ENCODE results near the gene HOXD12. TPM values are rescaled to one million over a fixed set of nuclear protein-coding genes. Genes with fewer than 3 reads are reported as not detected.

Gene HOXD12
- total and polyA plus RNA-seq, 2 donors (not counting 1 experiment from before 2014, with no cell fraction given): not detected

DNA sequence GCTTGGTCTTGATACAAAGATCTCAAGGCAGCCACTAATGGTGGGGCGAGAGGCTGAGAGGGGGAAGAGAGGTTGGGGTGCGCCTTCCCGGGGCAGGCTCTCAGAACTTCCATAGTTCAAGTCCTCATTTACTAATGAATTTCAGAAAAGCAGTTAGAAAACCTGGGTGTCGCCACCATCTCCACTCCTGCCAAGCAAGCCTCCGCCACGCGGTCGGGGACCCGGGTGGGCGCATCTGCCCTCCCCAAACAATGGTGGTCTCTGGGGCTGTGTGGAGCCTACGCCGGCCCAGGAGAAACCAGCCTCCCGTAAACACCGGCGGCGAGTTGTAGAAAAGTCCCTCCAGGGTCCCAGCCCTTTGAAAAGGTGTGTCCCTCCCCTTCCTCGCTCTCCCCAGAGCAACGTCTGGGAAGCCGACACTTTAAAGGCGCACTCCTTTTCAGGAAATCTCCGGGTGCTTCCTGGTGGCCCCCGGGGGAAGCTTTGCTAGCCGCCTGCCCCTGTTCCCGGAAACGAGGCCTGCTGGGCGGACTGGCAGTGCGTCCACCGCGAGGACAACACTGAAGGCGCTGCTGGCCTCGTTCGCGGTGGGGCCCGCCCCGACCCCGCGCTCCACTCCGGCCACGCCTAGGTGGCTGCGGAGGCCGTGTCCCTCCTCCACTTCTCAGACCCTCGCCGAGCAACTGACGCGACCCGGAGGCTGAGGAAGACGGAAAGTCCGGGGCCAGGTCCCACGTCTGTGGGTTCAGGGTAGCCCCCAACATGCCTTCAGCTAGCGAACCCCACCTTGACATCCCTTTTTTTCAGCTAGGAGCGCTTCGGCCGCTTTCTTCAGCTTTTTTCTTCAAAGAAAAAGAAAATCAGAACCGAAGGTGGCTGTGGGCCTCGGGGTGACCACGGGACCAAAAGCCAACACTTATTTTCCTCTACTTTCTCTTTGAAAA is 32.7 kb upstream of the HOXD12 start:
- Histone ChIP-seq H3K4me3 (replicated peaks in 1 of 4; ENCODE audit: control extremely low read depth in 1 of 4, insufficient read depth in 1 of 4, low read depth in 3 of 4, low read length in 4 of 4) (peak overlapping the region in 2 of 4 experiments; percentile 25 to 36), H3K4me2 (ENCODE audit: extremely low read depth, insufficient read depth, low read length) (peak overlapping the region; percentile 8), H3K9ac (ENCODE audit: insufficient read depth, low read length) (no peak overlapping the region), H3K4me1 (ENCODE audit: control insufficient read depth, extremely low read depth, insufficient read depth, low read length) (no peaks in the 10 kb centered on the region), H3K27ac (ENCODE audit: insufficient read depth, low read length) (no peak overlapping the region), H3K36me3 (ENCODE audit: control insufficient read depth, insufficient read depth, low read length) (no peaks in the 10 kb centered on the region), H3K9me3 (ENCODE audit: control insufficient read depth, insufficient read depth, low read depth, low read length) (no peaks in the 10 kb centered on the region), H3K27me3 (ENCODE audit: control insufficient read depth, insufficient read depth, low read length) (peaks cover 20% of the 10 kb centered on the region), H3K79me2 (ENCODE audit: control insufficient read depth, insufficient read depth, low read length) (no peaks in the 10 kb centered on the region), H2AFZ (ENCODE audit: low read length) (no peak overlapping the region), H4K20me1 (ENCODE audit: control insufficient read depth, extremely low read depth, insufficient read depth, low read length) (no peaks in the 10 kb centered on the region)
- TF ChIP-seq EZH2 (IDR thresholded peaks at IDR 0.05; ENCODE audit: low read length, missing control alignments): no peak
- TF ChIP-seq, protein P1, sequence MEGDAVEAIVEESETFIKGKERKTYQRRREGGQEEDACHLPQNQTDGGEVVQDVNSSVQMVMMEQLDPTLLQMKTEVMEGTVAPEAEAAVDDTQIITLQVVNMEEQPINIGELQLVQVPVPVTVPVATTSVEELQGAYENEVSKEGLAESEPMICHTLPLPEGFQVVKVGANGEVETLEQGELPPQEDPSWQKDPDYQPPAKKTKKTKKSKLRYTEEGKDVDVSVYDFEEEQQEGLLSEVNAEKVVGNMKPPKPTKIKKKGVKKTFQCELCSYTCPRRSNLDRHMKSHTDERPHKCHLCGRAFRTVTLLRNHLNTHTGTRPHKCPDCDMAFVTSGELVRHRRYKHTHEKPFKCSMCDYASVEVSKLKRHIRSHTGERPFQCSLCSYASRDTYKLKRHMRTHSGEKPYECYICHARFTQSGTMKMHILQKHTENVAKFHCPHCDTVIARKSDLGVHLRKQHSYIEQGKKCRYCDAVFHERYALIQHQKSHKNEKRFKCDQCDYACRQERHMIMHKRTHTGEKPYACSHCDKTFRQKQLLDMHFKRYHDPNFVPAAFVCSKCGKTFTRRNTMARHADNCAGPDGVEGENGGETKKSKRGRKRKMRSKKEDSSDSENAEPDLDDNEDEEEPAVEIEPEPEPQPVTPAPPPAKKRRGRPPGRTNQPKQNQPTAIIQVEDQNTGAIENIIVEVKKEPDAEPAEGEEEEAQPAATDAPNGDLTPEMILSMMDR (conservative IDR thresholded peaks at IDR 0.05 in 1 of 2, IDR thresholded peaks at IDR 0.05 in 1 of 2; ENCODE audit: low read depth in 1 of 2, low read length in 2 of 2): no peak
- no peak for DNase-seq (ENCODE audit: low read depth in 2 of 2)

DNA sequence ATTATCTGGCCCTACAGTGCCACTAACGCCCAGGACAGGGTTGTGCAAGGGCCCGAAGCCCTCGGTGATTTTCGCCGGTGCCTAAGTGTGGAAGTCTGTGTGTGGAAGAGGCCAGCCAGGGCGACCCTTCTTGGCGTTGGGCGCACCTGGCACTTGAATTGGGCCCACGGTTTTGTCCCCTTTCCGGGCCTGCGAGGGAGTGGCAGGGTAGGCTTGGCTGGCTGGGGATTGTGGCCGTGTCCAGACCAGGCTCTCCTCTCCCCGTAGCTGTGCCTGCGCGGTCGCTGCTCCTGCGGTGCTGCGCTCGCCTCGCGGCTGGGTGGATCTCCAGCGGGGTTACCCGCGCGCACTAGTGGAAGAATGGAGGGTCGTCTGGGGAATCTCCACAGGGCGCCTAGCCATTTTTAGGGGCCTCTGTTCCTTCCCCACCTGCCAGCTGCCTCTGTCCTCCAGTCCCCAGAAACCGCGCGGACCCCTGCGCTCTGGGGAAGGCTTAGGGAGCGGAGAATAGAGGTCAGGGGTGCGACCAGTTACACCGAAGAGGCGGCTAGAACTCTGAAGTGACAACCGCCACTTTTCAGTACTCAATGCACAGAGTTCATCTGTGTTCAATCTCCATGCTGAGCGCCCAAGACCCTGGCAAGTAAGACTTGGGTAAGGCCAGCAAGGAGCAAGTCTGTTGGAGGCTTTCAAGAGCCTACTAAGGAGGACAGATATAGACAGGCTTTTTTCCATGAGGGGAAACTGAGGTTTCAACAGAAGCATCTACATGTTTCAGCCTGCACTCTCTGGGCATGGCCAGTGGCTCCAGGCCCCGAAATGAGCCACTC is 31.8 kb upstream of the HOXD12 start:
- no peak for DNase-seq (ENCODE audit: low read depth in 2 of 2)
- Histone ChIP-seq H3K27me3 (ENCODE audit: control insufficient read depth, insufficient read depth, low read length) (peaks cover 25% of the 10 kb centered on the region), H3K27ac (ENCODE audit: insufficient read depth, low read length) (no peak overlapping the region), H3K4me3 (replicated peaks in 1 of 4; ENCODE audit: control extremely low read depth in 1 of 4, insufficient read depth in 1 of 4, low read depth in 3 of 4, low read length in 4 of 4) (peak overlapping the region in 2 of 4 experiments; percentile 25 to 36), H4K20me1 (ENCODE audit: control insufficient read depth, extremely low read depth, insufficient read depth, low read length) (no peaks in the 10 kb centered on the region), H3K4me1 (ENCODE audit: control insufficient read depth, extremely low read depth, insufficient read depth, low read length) (no peaks in the 10 kb centered on the region), H3K36me3 (ENCODE audit: control insufficient read depth, insufficient read depth, low read length) (no peaks in the 10 kb centered on the region), H3K9me3 (ENCODE audit: control insufficient read depth, insufficient read depth, low read depth, low read length) (no peaks in the 10 kb centered on the region), H3K4me2 (ENCODE audit: extremely low read depth, insufficient read depth, low read length) (no peak overlapping the region), H2AFZ (ENCODE audit: low read length) (no peak overlapping the region), H3K9ac (ENCODE audit: insufficient read depth, low read length) (no peak overlapping the region), H3K79me2 (ENCODE audit: control insufficient read depth, insufficient read depth, low read length) (no peaks in the 10 kb centered on the region)
- TF ChIP-seq, protein P1 (conservative IDR thresholded peaks at IDR 0.05 in 1 of 2, IDR thresholded peaks at IDR 0.05 in 1 of 2; ENCODE audit: low read depth in 1 of 2, low read length in 2 of 2): no peak
- TF ChIP-seq EZH2 (IDR thresholded peaks at IDR 0.05; ENCODE audit: low read length, missing control alignments): no peak

DNA sequence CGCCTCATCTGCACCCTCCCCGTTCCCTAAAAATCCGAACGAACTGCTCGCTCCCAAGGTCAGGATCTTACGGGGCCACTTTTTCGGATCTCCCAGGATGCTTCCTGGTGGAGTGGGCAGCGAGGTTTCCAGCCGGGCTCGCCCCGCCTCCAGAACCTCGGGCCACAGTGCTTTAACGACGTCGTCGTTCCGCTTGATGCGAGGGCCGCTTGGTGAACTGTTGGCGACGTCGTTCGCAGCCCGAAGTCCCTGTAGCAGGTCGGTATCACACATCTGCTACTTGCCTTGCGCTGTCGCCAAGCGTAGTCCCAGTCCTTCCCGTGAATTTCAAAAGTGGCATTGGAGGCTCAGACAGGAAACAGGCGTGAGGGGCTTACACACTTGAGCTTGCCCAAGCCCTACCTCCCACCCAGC is 31.2 kb upstream of the HOXD12 start:
- Histone ChIP-seq H3K9ac (ENCODE audit: insufficient read depth, low read length) (no peak overlapping the region), H3K79me2 (ENCODE audit: control insufficient read depth, insufficient read depth, low read length) (no peaks in the 10 kb centered on the region), H3K36me3 (ENCODE audit: control insufficient read depth, insufficient read depth, low read length) (no peaks in the 10 kb centered on the region), H3K4me1 (ENCODE audit: control insufficient read depth, extremely low read depth, insufficient read depth, low read length) (no peaks in the 10 kb centered on the region), H3K4me3 (replicated peaks in 1 of 4; ENCODE audit: control extremely low read depth in 1 of 4, insufficient read depth in 1 of 4, low read depth in 3 of 4, low read length in 4 of 4) (no peak overlapping the region), H2AFZ (ENCODE audit: low read length) (no peak overlapping the region), H3K4me2 (ENCODE audit: extremely low read depth, insufficient read depth, low read length) (no peak overlapping the region), H4K20me1 (ENCODE audit: control insufficient read depth, extremely low read depth, insufficient read depth, low read length) (no peaks in the 10 kb centered on the region), H3K9me3 (ENCODE audit: control insufficient read depth, insufficient read depth, low read depth, low read length) (no peaks in the 10 kb centered on the region), H3K27ac (ENCODE audit: insufficient read depth, low read length) (no peak overlapping the region), H3K27me3 (ENCODE audit: control insufficient read depth, insufficient read depth, low read length) (peaks cover 30% of the 10 kb centered on the region)
- TF ChIP-seq, protein P1 (conservative IDR thresholded peaks at IDR 0.05 in 1 of 2, IDR thresholded peaks at IDR 0.05 in 1 of 2; ENCODE audit: low read depth in 1 of 2, low read length in 2 of 2): no peak
- peak; percentile 68 for TF ChIP-seq EZH2 (IDR thresholded peaks at IDR 0.05; ENCODE audit: low read length, missing control alignments)
- DNase-seq (ENCODE audit: low read depth in 2 of 2): no peak

Data from fibroblast of lung (primary cell).